ENCODE data around the gene TYROBP.
A peak's percentile ranks its signal among the peaks of the same experiment; 100 is the strongest.

Gene TYROBP

GRCh38 chr19:35860818-35861639 is 47.1 kb downstream of the TYROBP start:
- H3K4me3 ChIP-seq (ENCODE audit: low read depth, low read length) = no peak overlapping the region
- no peak for TF ChIP-seq CTCF (IDR thresholded peaks at IDR 0.05; ENCODE audit: borderline replicate concordance, insufficient read depth, low read depth, low read length)

- no peak overlapping the region for H3K4me3 ChIP-seq (ENCODE audit: low read depth, low read length)
- no peak for TF ChIP-seq CTCF (IDR thresholded peaks at IDR 0.05; ENCODE audit: borderline replicate concordance, insufficient read depth, low read depth, low read length)
Measured at GRCh38 chr19:35860436-35860817, 47.7 kb downstream of the TYROBP start.

- TF ChIP-seq CTCF (IDR thresholded peaks at IDR 0.05; ENCODE audit: borderline replicate concordance, insufficient read depth, low read depth, low read length) = no peak
- no peak overlapping the region for H3K4me3 ChIP-seq (ENCODE audit: low read depth, low read length)
Measured at GRCh38 chr19:35859414-35859813, 48.7 kb downstream of the TYROBP start.

GRCh38 chr19:35858311-35858710 is 49.8 kb downstream of the TYROBP start:
- no peak for TF ChIP-seq CTCF (IDR thresholded peaks at IDR 0.05; ENCODE audit: borderline replicate concordance, insufficient read depth, low read depth, low read length)

GRCh38 chr19:35856546-35857149 is 51.4 kb downstream of the TYROBP start, which contains the start of gene KIRREL2:
Gene KIRREL2 (plus strand): TSS chr19:35856911. CDS start chr19:35857120, 209 bp downstream.
- TF ChIP-seq CTCF (IDR thresholded peaks at IDR 0.05; ENCODE audit: borderline replicate concordance, insufficient read depth, low read depth, low read length) = no peak
- H3K4me3 ChIP-seq (ENCODE audit: low read depth, low read length) = peak within 1 kb of the TSS; percentile 23

More at GRCh38 chr19:35858311-35858710, 49.8 kb downstream of the TYROBP start:
- H3K4me3 ChIP-seq (ENCODE audit: low read depth, low read length) = no peak overlapping the region

All from GM12875 (cell line).